NCI-H526 treated with DMSO at 0.1 percent for 48 hours (cell line): Measurements from ENCODE around the gene ICAM3.

ENCODE experiments used
- DNase-seq: peaks from one replicate; lab custom pipeline; 2025; lab: John Stamatoyannopoulos, UW

ICAM3 gene

DNA sequence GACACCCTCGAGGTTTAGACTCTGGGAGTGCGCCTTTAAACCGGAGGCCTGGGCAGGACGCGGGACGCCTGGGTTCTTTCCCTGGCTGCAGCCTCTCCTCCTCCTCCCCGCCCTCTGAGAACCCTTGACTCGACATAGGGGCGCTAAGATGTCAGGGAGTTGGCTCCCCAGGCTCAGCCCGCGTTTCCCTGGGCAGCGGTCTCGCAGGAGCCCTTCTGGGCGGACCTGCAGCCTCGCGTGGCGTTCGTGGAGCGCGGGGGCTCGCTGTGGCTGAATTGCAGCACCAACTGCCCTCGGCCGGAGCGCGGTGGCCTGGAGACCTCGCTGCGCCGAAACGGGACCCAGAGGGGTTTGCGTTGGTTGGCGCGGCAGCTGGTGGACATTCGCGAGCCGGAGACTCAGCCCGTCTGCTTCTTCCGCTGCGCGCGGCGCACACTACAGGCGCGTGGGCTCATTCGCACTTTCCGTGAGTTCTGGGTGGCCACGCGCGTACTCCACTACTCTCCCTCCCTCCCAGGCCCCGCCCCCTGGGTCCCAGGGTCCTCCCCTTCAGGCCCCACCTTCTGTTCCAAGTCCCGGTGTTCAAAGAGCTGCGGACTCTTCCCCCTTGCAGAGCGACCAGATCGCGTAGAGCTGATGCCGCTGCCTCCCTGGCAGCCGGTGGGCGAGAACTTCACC, 48.4 kb downstream of the ICAM3 start:
- DNase-seq = no peak

DNA sequence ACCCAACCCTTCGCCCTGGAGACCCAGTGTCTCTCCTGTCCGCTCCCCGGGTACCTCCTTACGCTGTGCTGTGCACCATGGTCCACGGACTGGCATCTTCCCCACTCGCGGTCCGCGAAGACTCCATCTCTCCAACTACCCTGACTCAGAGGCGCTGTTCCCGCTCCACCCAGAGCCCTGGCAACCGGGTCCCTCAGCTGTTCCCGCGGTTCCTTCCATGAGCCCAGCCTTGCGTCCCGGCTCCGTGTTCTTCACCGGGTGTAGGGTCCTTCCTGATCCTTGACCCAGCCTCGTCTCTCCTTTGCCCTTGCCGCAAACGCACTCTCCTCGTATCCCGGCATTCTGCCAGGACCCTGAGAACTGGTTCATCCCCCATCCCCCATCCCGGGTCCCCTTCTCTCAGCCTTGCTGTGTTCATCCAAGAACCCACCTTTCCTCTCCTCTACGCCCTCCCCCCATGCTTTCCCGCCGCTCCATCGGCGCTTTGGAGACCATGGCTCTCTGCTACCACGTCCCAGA, 49.0 kb downstream of the ICAM3 start:
- DNase-seq = no peak

DNA sequence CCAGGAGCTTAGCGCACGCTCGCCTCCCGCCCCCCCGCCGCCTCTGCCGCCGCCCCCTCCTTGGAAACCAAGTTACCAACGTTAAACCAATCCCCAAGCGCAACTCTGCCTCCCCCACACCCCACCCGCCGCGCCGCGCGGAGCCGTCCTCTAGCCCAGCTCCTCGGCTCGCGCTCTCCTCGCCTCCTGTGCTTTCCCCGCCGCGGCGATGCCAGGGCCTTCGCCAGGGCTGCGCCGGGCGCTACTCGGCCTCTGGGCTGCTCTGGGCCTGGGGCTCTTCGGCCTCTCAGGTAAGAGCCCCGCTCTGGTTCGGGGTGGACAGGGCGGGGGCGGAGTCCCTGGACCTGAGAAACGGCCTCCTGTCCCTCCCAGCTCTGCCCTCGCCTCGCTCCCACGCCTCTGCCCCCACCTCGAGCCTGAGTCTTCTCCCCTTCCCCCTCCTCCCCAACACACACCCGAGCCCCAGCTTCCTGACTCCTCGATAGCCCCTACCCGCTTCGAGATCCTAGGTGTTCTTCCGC, 49.5 kb downstream of the ICAM3 start, which contains the start of gene ICAM5:
TSS of gene ICAM5 (plus strand) at position 117 of the 521 bp plus-strand sequence. CDS start at position 209, 92 bp downstream.
- DNase-seq = no peak

DNA sequence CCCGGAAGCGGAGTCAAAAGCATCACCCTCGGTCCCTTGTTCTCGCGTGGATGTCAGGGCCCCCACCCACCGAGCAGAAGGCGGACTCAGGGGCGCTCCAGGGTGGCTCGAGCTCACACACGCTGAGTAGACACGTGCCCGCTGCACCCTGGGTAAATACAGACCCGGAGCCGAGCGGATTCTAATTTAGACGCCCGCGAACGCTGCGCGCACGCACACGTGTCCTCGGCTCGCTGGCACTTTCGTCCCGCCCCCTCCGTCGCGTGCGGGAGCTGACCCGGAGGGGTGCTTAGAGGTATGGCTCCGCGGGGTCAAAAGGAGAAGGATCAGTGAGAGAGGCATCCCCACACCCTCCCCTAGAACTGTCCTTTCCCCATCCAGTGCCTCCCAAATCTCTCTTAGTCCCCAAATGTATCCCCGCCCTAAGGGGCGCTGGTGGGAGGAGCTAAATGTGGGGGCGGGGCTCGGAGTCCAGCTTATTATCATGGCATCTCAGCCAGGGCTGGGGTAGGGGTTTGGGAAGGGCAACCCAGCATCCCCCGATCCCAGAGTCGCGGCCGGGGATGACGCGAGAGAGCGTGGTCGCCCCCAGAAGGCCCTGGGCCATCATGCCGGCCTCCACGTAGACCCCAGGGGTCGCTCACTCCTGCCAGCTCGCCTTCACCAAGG, 50.1 kb downstream of the ICAM3 start:
- DNase-seq = no peak

DNA sequence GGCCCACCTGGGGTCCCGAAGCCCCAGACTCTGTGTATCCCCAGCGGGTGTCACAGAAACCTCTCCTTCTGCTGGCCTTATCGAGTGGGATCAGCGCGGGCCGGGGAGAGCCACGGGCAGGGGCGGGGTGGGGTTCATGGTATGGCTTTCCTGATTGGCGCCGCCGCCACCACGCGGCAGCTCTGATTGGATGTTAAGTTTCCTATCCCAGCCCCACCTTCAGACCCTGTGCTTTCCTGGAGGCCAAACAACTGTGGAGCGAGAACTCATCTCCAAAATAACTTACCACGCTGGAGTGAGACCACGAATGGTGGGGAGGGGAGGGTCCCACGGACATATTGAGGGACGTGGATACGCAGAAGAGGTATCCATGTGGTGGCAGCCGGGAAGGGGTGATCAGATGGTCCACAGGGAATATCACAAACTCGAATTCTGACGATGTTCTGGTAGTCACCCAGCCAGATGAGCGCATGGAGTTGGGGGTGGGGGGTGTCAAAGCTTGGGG, 50.7 kb downstream of the ICAM3 start:
- peak; percentile 14 for DNase-seq

DNA sequence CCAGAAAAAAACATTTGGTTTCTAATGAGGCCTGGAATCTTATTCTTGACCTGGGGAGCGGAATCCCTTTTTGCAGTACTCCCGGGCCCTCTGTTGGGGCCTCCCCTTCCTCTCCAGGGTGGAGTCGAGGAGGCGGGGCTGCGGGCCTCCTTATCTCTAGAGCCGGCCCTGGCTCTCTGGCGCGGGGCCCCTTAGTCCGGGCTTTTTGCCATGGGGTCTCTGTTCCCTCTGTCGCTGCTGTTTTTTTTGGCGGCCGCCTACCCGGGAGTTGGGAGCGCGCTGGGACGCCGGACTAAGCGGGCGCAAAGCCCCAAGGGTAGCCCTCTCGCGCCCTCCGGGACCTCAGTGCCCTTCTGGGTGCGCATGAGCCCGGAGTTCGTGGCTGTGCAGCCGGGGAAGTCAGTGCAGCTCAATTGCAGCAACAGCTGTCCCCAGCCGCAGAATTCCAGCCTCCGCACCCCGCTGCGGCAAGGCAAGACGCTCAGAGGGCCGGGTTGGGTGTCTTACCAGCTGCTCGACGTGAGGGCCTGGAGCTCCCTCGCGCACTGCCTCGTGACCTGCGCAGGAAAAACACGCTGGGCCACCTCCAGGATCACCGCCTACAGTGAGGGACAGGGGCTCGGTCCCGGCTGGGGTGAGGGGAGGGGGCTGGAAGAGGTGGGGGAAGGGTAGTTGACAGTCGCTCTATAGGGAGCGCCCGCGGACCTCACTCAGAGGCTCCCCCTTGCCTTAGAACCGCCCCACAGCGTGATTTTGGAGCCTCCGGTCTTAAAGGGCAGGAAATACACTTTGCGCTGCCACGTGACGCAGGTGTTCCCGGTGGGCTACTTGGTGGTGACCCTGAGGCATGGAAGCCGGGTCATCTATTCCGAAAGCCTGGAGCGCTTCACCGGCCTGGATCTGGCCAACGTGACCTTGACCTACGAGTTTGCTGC, 52.4 kb downstream of the ICAM3 start, which contains the start of gene ICAM4:
TSS of gene ICAM4 (plus strand) at position 153 of the 935 bp plus-strand sequence. CDS start at position 211, 58 bp downstream.
- no peak for DNase-seq

DNA sequence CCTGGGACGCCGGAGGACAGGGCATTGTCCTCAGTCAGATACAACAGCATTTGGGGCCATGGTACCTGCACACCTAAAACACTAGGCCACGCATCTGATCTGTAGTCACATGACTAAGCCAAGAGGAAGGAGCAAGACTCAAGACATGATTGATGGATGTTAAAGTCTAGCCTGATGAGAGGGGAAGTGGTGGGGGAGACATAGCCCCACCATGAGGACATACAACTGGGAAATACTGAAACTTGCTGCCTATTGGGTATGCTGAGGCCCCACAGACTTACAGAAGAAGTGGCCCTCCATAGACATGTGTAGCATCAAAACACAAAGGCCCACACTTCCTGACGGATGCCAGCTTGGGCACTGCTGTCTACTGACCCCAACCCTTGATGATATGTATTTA, 54.0 kb downstream of the ICAM3 start:
- DNase-seq = no peak

DNA sequence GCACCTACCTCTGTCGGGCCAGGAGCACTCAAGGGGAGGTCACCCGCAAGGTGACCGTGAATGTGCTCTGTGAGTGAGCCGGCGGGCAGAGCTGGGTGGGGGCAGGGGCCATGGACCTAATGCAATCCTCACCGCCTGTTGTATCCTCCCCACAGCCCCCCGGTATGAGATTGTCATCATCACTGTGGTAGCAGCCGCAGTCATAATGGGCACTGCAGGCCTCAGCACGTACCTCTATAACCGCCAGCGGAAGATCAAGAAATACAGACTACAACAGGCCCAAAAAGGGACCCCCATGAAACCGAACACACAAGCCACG, 54.5 kb downstream of the ICAM3 start:
- no peak for DNase-seq

DNA sequence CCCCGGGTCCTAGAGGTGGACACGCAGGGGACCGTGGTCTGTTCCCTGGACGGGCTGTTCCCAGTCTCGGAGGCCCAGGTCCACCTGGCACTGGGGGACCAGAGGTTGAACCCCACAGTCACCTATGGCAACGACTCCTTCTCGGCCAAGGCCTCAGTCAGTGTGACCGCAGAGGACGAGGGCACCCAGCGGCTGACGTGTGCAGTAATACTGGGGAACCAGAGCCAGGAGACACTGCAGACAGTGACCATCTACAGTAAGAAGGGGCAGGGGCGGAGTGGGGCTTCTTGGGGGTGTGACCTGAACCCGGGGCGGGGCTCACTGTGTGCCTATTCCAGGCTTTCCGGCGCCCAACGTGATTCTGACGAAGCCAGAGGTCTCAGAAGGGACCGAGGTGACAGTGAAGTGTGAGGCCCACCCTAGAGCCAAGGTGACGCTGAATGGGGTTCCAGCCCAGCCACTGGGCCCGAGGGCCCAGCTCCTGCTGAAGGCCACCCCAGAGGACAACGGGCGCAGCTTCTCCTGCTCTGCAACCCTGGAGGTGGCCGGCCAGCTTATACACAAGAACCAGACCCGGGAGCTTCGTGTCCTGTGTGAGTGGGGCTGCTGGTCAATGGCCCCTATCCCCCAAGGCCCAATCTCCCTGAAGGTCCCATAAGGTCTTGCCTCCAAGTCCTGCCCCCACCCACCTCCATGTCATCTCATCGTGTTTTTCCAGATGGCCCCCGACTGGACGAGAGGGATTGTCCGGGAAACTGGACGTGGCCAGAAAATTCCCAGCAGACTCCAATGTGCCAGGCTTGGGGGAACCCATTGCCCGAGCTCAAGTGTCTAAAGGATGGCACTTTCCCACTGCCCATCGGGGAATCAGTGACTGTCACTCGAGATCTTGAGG, 55.1 kb downstream of the ICAM3 start:
- no peak for DNase-seq
